ENCODE results near the gene ITGA2. TPM values are rescaled to one million over a fixed set of nuclear protein-coding genes. Genes with fewer than 3 reads are reported as not detected.

ITGA2 gene
- total and polyA plus RNA-seq, 2 donors (not counting 1 experiment from before 2014, with no cell fraction given): not detected

- Mint-ChIP-seq H3K4me3 (no peak overlapping the region), H3K27me3 (peaks cover 3% of the 10 kb centered on the region), H3K4me1 (no peaks in the 10 kb centered on the region), H3K9me3 (ENCODE audit: insufficient read depth) (no peaks in the 10 kb centered on the region), H3K27ac (no peak overlapping the region)
- POLR2A ChIA-PET: no interaction called here
- CTCF ChIA-PET: no interaction called here
- H3K9ac ChIP-seq (ENCODE audit: low read length): no peak overlapping the region
- intact Hi-C loops (cut with micrococcal nuclease): no loop called here
- DNase-seq (no peak), ATAC-seq (ENCODE audit: low read depth) (no peak)
- no peak overlapping the region for H3K4me2 ChIP-seq (replicated peaks; ENCODE audit: low read depth, low read length, poor library complexity, severe bottlenecking)
- H3K4me1 ChIP-seq (ENCODE audit: control insufficient read depth in 2 of 2, insufficient read depth in 2 of 2, low read length in 2 of 2): no peaks in the 10 kb centered on the region
- WGBS (ENCODE audit: insufficient coverage): no CpG with 5 or more reads among the region's 4 CpGs
- no peaks in the 10 kb centered on the region for H3K79me2 ChIP-seq (ENCODE audit: control insufficient read depth, insufficient read depth, low read length)
- no peak overlapping the region for H3K4me3 ChIP-seq (ENCODE audit: control extremely low read depth in 1 of 5, extremely low read depth in 1 of 5, insufficient read depth in 1 of 5, low read depth in 2 of 5, low read length in 4 of 5)
- H3K9me3 ChIP-seq (ENCODE audit: control extremely low read depth in 1 of 3, control insufficient read depth in 2 of 3, insufficient read depth in 1 of 3, low read length in 2 of 3): no peaks in the 10 kb centered on the region
- no peak overlapping the region for H3K27ac ChIP-seq (ENCODE audit: low read length in 2 of 2)
- H2AFZ ChIP-seq (ENCODE audit: insufficient read depth, low read depth, low read length, poor library complexity, severe bottlenecking): no peak overlapping the region
- H4K20me1 ChIP-seq (ENCODE audit: control insufficient read depth, insufficient read depth, low read length, poor library complexity, severe bottlenecking): no peaks in the 10 kb centered on the region
- TF ChIP-seq EZH2 (IDR thresholded peaks at IDR 0.05; ENCODE audit: borderline replicate concordance, insufficient read depth, low read depth, low read length, poor library complexity, severe bottlenecking) (no peak), CTCF (IDR thresholded peaks at IDR 0.05) (no peak)
- no peaks in the 10 kb centered on the region for H3K27me3 ChIP-seq (replicated peaks in 1 of 4; ENCODE audit: control extremely low read depth in 1 of 4, control insufficient read depth in 3 of 4, insufficient read depth in 4 of 4, low read length in 3 of 4)
- H3K36me3 ChIP-seq (replicated peaks in 1 of 2; ENCODE audit: control extremely low read depth in 1 of 2, control insufficient read depth in 1 of 2, extremely low read depth in 1 of 2, insufficient read depth in 2 of 2, low read length in 1 of 2): no peaks in the 10 kb centered on the region
Measured at GRCh38 chr5:53001541-53001940, 12.4 kb downstream of the ITGA2 start.

GRCh38 chr5:53002491-53002890 is 13.3 kb downstream of the ITGA2 start:
- intact Hi-C loops (cut with micrococcal nuclease): no loop called here
- Histone ChIP-seq H3K4me2 (replicated peaks; ENCODE audit: low read depth, low read length, poor library complexity, severe bottlenecking) (no peak overlapping the region), H2AFZ (ENCODE audit: insufficient read depth, low read depth, low read length, poor library complexity, severe bottlenecking) (no peak overlapping the region), H3K27me3 (replicated peaks in 1 of 4; ENCODE audit: control extremely low read depth in 1 of 4, control insufficient read depth in 3 of 4, insufficient read depth in 4 of 4, low read length in 3 of 4) (no peaks in the 10 kb centered on the region), H3K36me3 (replicated peaks in 1 of 2; ENCODE audit: control extremely low read depth in 1 of 2, control insufficient read depth in 1 of 2, extremely low read depth in 1 of 2, insufficient read depth in 2 of 2, low read length in 1 of 2) (no peaks in the 10 kb centered on the region), H3K79me2 (ENCODE audit: control insufficient read depth, insufficient read depth, low read length) (no peaks in the 10 kb centered on the region), H3K4me1 (ENCODE audit: control insufficient read depth in 2 of 2, insufficient read depth in 2 of 2, low read length in 2 of 2) (no peaks in the 10 kb centered on the region), H3K9me3 (ENCODE audit: control extremely low read depth in 1 of 3, control insufficient read depth in 2 of 3, insufficient read depth in 1 of 3, low read length in 2 of 3) (no peaks in the 10 kb centered on the region), H3K4me3 (ENCODE audit: control extremely low read depth in 1 of 5, extremely low read depth in 1 of 5, insufficient read depth in 1 of 5, low read depth in 2 of 5, low read length in 4 of 5) (no peak overlapping the region), H3K27ac (ENCODE audit: low read length in 2 of 2) (no peak overlapping the region), H4K20me1 (ENCODE audit: control insufficient read depth, insufficient read depth, low read length, poor library complexity, severe bottlenecking) (no peaks in the 10 kb centered on the region), H3K9ac (ENCODE audit: low read length) (no peak overlapping the region)
- ATAC-seq (ENCODE audit: low read depth): no peak
- ChIA-PET CTCF (no interaction called here), POLR2A (no interaction called here)
- no peak overlapping the region for H3K4me3 Mint-ChIP-seq
- DNase-seq: no peak
- H3K4me1 Mint-ChIP-seq: no peaks in the 10 kb centered on the region
- WGBS (ENCODE audit: insufficient coverage): no CpG with 5 or more reads among the region's 1 CpG
- H3K27ac Mint-ChIP-seq: no peak overlapping the region
- peaks cover 3% of the 10 kb centered on the region for H3K27me3 Mint-ChIP-seq
- no peaks in the 10 kb centered on the region for H3K9me3 Mint-ChIP-seq (ENCODE audit: insufficient read depth)
- TF ChIP-seq EZH2 (IDR thresholded peaks at IDR 0.05; ENCODE audit: borderline replicate concordance, insufficient read depth, low read depth, low read length, poor library complexity, severe bottlenecking): no peak
- TF ChIP-seq CTCF (IDR thresholded peaks at IDR 0.05): no peak

Measured in B cell (primary cell).